Measurements from ENCODE around the gene MEMO1.

GRCh38 chr2:31947871-31948270, 62.9 kb downstream of the MEMO1 start:
- TF ChIP-seq TAF1 (IDR thresholded peaks at IDR 0.05; ENCODE audit: low read depth, low read length) (no peak), POLR2A (IDR thresholded peaks at IDR 0.05; ENCODE audit: low read depth, low read length) (no peak), POLR2AphosphoS5 (IDR thresholded peaks at IDR 0.05; ENCODE audit: low read depth, low read length) (no peak), SPI1 (IDR thresholded peaks at IDR 0.05; ENCODE audit: low read depth, low read length) (no peak)
